ENCODE results near the gene ZBTB45.

DNA sequence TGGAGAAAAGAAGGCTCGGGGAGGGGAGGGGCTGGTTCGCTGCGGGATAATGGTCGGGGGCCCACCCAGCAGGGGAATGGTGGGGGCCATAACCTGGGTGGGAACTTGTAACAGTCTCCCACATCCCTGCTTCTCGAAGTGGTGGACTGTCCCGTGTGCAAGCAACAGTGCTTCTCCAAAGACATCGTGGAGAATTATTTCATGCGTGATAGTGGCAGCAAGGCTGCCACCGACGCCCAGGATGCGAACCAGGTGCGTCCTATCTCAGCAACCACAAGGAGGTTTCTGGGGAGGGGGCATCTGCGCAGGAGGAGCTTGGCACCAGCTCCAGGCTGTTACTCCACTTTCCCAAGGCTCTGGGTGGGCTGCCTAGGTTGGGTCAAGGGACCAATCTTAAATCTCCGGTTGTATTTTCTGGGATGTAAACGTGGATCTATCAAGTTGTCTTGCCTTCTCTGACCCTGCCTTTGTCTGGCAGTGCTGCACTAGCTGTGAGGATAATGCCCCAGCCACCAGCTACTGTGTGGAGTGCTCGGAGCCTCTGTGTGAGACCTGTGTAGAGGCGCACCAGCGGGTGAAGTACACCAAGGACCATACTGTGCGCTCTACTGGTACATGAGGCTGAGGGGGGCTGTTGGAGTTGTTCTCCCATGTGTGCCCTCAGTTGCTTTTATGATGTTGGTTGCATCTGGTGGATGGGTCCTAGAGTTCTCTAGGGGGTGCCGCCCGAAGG lies 25.8 kb upstream of the ZBTB45 start:
- no peak for TF ChIP-seq EZH2 (IDR thresholded peaks at IDR 0.05)
- TF ChIP-seq POLR2AphosphoS5 (IDR thresholded peaks at IDR 0.05; ENCODE audit: borderline replicate concordance, low read depth, low read length): no peak
- no peak for TF ChIP-seq FOXP2 (optimal IDR thresholded peaks at IDR 0.05; ENCODE audit: control extremely low read depth, extremely low read length, insufficient read depth)

All from SK-N-MC (cell line).